K562 (cell line): ENCODE measurements around the gene PYGO2. TPM values are rescaled to one million over a fixed set of nuclear protein-coding genes. Genes with fewer than 3 reads are reported as not detected.

Experiments used
- ATF7 ChIP-seq: fragments of 450-650 bp; IDR thresholded peaks from 2 replicates; pipeline ENCODE4 v1.7.1; 2014; ENCODE audit warnings: mild to moderate bottlenecking, moderate library complexity
- CBX5 ChIP-seq: IDR thresholded peaks from 2 replicates; pipeline ENCODE4 v1.6.1; 2014; ENCODE audit warnings: low read depth, borderline replicate concordance
- CREM ChIP-seq: IDR thresholded peaks from 2 replicates; pipeline ENCODE4 v1.6.1; 2014; ENCODE audit warnings: antibody characterized with exemption, low read depth
- ERF ChIP-seq: fragments of 450-650 bp; formaldehyde crosslinking; IDR thresholded peaks from 2 replicates; pipeline ENCODE4 v1.4.0; 2020; ENCODE audit warnings: mild to moderate bottlenecking, mixed read lengths
- GMEB1 ChIP-seq: fragments of 250-450 bp; sonication (Bioruptor Pico); IDR thresholded peaks from 2 replicates; pipeline ENCODE4 v1.4.0; 2020; ENCODE audit warnings: mild to moderate bottlenecking
- KLF1 ChIP-seq: fragments of 450-650 bp; IDR thresholded peaks from 2 replicates; pipeline ENCODE4 v1.6.1; 2016; ENCODE audit warnings: missing genetic modification characterization, missing compliant biosample characterization
- NBN ChIP-seq: fragments of 450-650 bp; IDR thresholded peaks from 2 replicates; pipeline ENCODE4 v1.6.1; 2016; ENCODE audit warnings: low read depth, mild to moderate bottlenecking
- NCOA4 ChIP-seq: fragments of 450-650 bp; IDR thresholded peaks from 2 replicates; pipeline ENCODE4 v1.6.1; 2018; ENCODE audit warnings: mild to moderate bottlenecking; ENCODE audit not compliant: partially characterized antibody
- NFE2L1 ChIP-seq: fragments of 450-650 bp; IDR thresholded peaks from 2 replicates; pipeline ENCODE4 v1.6.1; 2016; ENCODE audit warnings: missing genetic modification characterization, low read depth, mild to moderate bottlenecking, missing compliant biosample characterization, moderate library complexity, borderline replicate concordance
- PTTG1 ChIP-seq: fragments of 450-650 bp; IDR thresholded peaks from 2 replicates; pipeline ENCODE4 v1.6.1; 2016; ENCODE audit warnings: low read depth, mild to moderate bottlenecking, missing genetic modification characterization, missing compliant biosample characterization
- SREBF2 ChIP-seq: sonication (generic); formaldehyde crosslinking; IDR thresholded peaks from 2 replicates; pipeline ENCODE4 v1.4.0; 2020; ENCODE audit warnings: mild to moderate bottlenecking, missing genetic modification reagents
- TCF3 ChIP-seq: sonication (generic); formaldehyde crosslinking; IDR thresholded peaks from 2 replicates; pipeline ENCODE4 v1.4.0; 2020; ENCODE audit warnings: mild to moderate bottlenecking, missing genetic modification reagents
- TEAD1 ChIP-seq, 2 experiments: fragments of 450-650 bp in 1 of 2; sonication (generic) in 1 of 2; formaldehyde crosslinking; IDR thresholded peaks; 2 replicates each; pipeline versions ENCODE4 v1.4.0 to v1.8.0; 2020 to 2022; ENCODE audit warnings: mild to moderate bottlenecking in 2 of 2, missing genetic modification reagents in 1 of 2
- ZNF124 ChIP-seq: sonication (generic); formaldehyde crosslinking; IDR thresholded peaks from 2 replicates; pipeline ENCODE4 v1.8.1; 2022; ENCODE audit warnings: missing genetic modification reagents
- ZNF24 ChIP-seq: fragments of 450-650 bp; IDR thresholded peaks from 2 replicates; pipeline ENCODE4 v1.6.1; 2016
- polyA plus RNA-seq, 8 experiments: library from polyadenylated mRNA; depleted of rRNA in 4 of 8; stranded (reverse) in 5 of 8; unstranded in 3 of 8; fragments of >200 nt; fragmentation: Nextera tagmentation in 2 of 8; fragmentation: Illumina TruSeq in 1 of 8; extraction: Ambion mirVana in 2 of 8; extraction: Trizol in 1 of 8; gene quantifications; 2 replicates each; pipeline versions ENCODE4 v1.2.1 to v1.2.3, GENCODE V29; 2011 to 2014; ENCODE audit warnings: inconsistent platforms in 1 of 8, missing spikeins in 1 of 8
- total RNA-seq, 7 experiments: library from RNA; depleted of rRNA in 6 of 7; stranded (reverse); fragments of >200 nt in 6 of 7; fragmentation: Illumina TruSeq in 2 of 7; extraction: Trizol in 2 of 7; gene quantifications; 2 replicates each; pipeline versions ENCODE4 v1.2.1 to v1.2.3, GENCODE V29; 2011 to 2021; ENCODE audit warnings: low replicate concordance in 1 of 7
- TF ChIP-seq, protein P1 (sequence below), 2 experiments: fragments of 450-650 bp in 1 of 2; sonication (generic) in 1 of 2; formaldehyde crosslinking in 1 of 2; IDR thresholded peaks; 2 replicates each; pipeline versions ENCODE4 v1.7.1 to v1.9.0; 2016 to 2022; ENCODE audit warnings: inconsistent platforms in 1 of 2, mild to moderate bottlenecking in 1 of 2, missing genetic modification reagents in 1 of 2

The PYGO2 gene
- total and polyA plus RNA-seq, 9 of the 15 experiments (the other 6 are each of a cell fraction or from before 2014, with no cell fraction given) = 8.3 to 36.2 (median 18.2) TPM

DNA sequence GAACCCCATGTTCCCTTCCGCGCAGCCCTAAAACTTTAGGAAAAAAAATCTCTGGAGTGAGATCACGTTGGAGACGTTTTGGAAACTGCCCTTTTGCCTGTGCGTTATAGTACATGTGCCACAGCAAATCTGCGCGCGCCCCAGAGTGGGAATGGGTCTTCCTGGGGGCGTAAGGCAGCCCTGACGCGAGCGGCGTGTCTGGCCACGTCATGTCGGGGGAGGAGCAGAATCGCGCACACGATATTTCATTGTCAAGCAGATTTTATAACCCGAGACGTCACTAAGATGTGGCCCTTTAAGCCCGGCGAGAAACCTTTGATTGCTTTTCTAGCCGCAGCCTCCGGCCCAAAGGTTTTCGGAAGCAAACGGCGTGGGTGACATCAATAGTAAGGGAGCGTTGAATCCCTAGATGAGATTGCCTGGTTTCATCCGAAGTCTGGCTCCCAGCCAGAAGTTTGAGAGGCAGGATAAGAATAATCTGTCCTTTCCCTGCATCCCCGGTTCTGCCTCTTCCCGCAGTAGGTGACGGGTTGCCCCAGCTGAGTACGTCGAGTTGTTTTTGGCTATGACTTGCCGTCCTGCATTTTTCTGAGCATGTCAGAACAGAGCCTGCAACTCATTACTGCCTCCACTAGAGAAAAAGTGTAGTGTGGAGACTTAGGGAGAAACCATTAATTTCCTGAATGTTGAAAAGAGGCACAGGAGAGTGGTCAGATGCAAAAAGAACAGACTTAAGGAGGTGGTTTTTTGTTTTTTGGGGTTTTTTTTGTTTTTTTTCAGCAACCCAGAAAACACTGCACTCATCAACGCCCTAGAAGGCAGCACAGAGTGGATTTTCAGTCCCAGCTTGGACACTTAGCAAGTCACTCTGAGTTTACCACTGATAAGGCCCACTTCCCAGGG lies 24.2 kb downstream of the PYGO2 start (continued):
- TF ChIP-seq SREBF2 (CRISPR knock-in tag) (no peak), TEAD1 (CRISPR knock-in tag; IDR thresholded peaks at IDR 0.05) (peak in 1 of 2 experiments; percentile 48; a peak in 2 of 4 replicates), TCF3 (CRISPR knock-in tag) (peak; percentile 58), ZNF24 (0 out of 2 replicates have a peak, but pooled peaks have one; percentile 33), ATF7 (peak; percentile 100), PTTG1 (no peak), ZNF124 (CRISPR knock-in tag) (no peak), ERF (CRISPR knock-in tag) (no peak), GMEB1 (no peak; the same call in none of the 2 replicates), NCOA4 (no peak), NFE2L1 (no peak), NBN (peak; percentile 54; the same call in 1 of the 2 replicates), CREM (peak; percentile 97), KLF1 (no peak), CBX5 (no peak)
- TF ChIP-seq, protein P1, sequence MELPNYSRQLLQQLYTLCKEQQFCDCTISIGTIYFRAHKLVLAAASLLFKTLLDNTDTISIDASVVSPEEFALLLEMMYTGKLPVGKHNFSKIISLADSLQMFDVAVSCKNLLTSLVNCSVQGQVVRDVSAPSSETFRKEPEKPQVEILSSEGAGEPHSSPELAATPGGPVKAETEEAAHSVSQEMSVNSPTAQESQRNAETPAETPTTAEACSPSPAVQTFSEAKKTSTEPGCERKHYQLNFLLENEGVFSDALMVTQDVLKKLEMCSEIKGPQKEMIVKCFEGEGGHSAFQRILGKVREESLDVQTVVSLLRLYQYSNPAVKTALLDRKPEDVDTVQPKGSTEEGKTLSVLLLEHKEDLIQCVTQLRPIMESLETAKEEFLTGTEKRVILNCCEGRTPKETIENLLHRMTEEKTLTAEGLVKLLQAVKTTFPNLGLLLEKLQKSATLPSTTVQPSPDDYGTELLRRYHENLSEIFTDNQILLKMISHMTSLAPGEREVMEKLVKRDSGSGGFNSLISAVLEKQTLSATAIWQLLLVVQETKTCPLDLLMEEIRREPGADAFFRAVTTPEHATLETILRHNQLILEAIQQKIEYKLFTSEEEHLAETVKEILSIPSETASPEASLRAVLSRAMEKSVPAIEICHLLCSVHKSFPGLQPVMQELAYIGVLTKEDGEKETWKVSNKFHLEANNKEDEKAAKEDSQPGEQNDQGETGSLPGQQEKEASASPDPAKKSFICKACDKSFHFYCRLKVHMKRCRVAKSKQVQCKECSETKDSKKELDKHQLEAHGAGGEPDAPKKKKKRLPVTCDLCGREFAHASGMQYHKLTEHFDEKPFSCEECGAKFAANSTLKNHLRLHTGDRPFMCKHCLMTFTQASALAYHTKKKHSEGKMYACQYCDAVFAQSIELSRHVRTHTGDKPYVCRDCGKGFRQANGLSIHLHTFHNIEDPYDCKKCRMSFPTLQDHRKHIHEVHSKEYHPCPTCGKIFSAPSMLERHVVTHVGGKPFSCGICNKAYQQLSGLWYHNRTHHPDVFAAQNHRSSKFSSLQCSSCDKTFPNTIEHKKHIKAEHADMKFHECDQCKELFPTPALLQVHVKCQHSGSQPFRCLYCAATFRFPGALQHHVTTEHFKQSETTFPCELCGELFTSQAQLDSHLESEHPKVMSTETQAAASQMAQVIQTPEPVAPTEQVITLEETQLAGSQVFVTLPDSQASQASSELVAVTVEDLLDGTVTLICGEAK (IDR thresholded peaks at IDR 0.05) = peak; percentile 34; the same call in 1 of the 2 replicates
- TF ChIP-seq, protein P1 (CRISPR knock-in tag; IDR thresholded peaks at IDR 0.05) = no peak
